ENCODE data around the gene ZNF143.
"Not testable (repeated sequence)": the region's sequence is repeated elsewhere in the genome, so short reads cannot be mapped to it uniquely, and the experiment has no call there.

ZNF143 gene

GRCh38 chr11:9549216-9549615 lies 88.4 kb downstream of the ZNF143 start:
- not testable (repeated sequence) for H3K4me1 ChIP-seq (ENCODE audit: control insufficient read depth, insufficient read depth, low read length); H3K9ac ChIP-seq (ENCODE audit: low read length); H3K9me3 ChIP-seq (ENCODE audit: control insufficient read depth, insufficient read depth, low read depth, low read length); H3K4me3 ChIP-seq (ENCODE audit: low read depth, low read length); H3K27me3 ChIP-seq (ENCODE audit: control insufficient read depth, insufficient read depth, low read length); H3K27ac ChIP-seq (ENCODE audit: low read depth, low read length); H3K36me3 ChIP-seq (ENCODE audit: control insufficient read depth, insufficient read depth, low read length)

DNA sequence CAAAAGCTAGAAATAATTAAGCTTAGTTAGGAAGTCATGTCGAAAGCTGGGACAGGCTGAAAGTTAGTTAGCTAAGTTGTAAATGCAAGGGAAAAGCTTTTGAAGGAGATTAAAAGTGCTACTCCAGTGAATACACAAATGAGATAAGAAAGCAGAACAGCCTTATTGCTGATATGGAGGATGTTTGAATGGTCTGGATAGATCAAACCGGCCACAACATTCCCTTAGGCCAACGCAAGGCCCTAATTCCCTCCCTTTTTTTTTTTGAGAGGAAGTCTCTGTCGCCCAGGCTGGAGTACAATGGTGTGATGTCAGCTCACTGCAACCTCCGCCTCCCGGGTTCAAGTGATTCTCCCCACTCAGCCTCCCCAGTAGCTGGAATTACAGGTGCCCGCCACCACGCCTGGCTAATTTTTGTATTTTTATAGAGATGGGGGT lies 89.4 kb downstream of the ZNF143 start:
- Histone ChIP-seq H3K9ac (ENCODE audit: low read length) (no peak overlapping the region), H3K27me3 (ENCODE audit: control insufficient read depth, insufficient read depth, low read length) (no peaks in the 10 kb centered on the region), H3K4me3 (ENCODE audit: low read depth, low read length) (no peak overlapping the region), H3K9me3 (ENCODE audit: control insufficient read depth, insufficient read depth, low read depth, low read length) (peaks cover 9% of the 10 kb centered on the region), H3K36me3 (ENCODE audit: control insufficient read depth, insufficient read depth, low read length) (0 out of 2 replicates have a peak, but pooled peaks cover 3% of the 10 kb centered on the region), H3K27ac (ENCODE audit: low read depth, low read length) (no peak overlapping the region), H3K4me1 (ENCODE audit: control insufficient read depth, insufficient read depth, low read length) (peaks cover 6% of the 10 kb centered on the region; the same call in 1 of the 2 replicates)

GRCh38 chr11:9561279-9561982 lies 100.6 kb downstream of the ZNF143 start:
- Histone ChIP-seq H3K36me3 (ENCODE audit: control insufficient read depth, insufficient read depth, low read length) (no peaks in the 10 kb centered on the region), H3K27me3 (ENCODE audit: control insufficient read depth, insufficient read depth, low read length) (no peaks in the 10 kb centered on the region), H3K9me3 (ENCODE audit: control insufficient read depth, insufficient read depth, low read depth, low read length) (peaks cover 5% of the 10 kb centered on the region; the same call in 1 of the 2 replicates), H3K27ac (ENCODE audit: low read depth, low read length) (no peak overlapping the region), H3K9ac (ENCODE audit: low read length) (no peak overlapping the region), H3K4me1 (ENCODE audit: control insufficient read depth, insufficient read depth, low read length) (peaks cover 14% of the 10 kb centered on the region), H3K4me3 (ENCODE audit: low read depth, low read length) (no peak overlapping the region)

DNA sequence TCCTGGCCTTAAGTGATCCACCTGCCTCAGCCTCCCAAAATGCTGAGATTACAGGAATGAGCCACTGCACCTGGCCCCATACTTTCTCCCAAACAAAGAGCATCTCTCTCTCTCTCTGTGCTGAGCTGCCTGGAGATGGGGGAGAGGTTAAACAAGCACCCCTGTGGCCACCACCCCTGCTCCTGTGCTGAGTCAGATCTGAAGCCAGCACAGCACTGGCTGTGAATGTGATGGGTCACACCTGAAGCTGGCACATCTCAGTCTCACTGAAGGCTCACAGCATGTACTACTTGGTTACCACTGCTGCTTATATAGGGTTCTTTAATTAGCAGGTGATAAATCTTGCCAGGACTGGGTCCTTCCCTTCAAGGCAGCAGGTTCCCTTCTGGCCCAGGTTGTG lies 101.9 kb downstream of the ZNF143 start:
- Histone ChIP-seq H3K4me3 (ENCODE audit: low read depth, low read length) (no peak overlapping the region), H3K27ac (ENCODE audit: low read depth, low read length) (no peak overlapping the region), H3K36me3 (ENCODE audit: control insufficient read depth, insufficient read depth, low read length) (no peaks in the 10 kb centered on the region)

GRCh38 chr11:9563196-9563730 lies 102.5 kb downstream of the ZNF143 start:
- Histone ChIP-seq H3K9ac (ENCODE audit: low read length) (peak overlapping the region; percentile 45), H3K9me3 (ENCODE audit: control insufficient read depth, insufficient read depth, low read depth, low read length) (peaks cover 5% of the 10 kb centered on the region; the same call in 1 of the 2 replicates), H3K4me1 (ENCODE audit: control insufficient read depth, insufficient read depth, low read length) (peaks cover 24% of the 10 kb centered on the region), H3K27me3 (ENCODE audit: control insufficient read depth, insufficient read depth, low read length) (no peaks in the 10 kb centered on the region), H3K4me3 (ENCODE audit: low read depth, low read length) (no peak overlapping the region), H3K27ac (ENCODE audit: low read depth, low read length) (no peak overlapping the region), H3K36me3 (ENCODE audit: control insufficient read depth, insufficient read depth, low read length) (no peaks in the 10 kb centered on the region)

More for the DNA sequence above, 101.9 kb downstream of the ZNF143 start:
- H3K27me3 ChIP-seq (ENCODE audit: control insufficient read depth, insufficient read depth, low read length), result no peaks in the 10 kb centered on the region
- H3K9me3 ChIP-seq (ENCODE audit: control insufficient read depth, insufficient read depth, low read depth, low read length), result peaks cover 5% of the 10 kb centered on the region; the same call in 1 of the 2 replicates
- peaks cover 20% of the 10 kb centered on the region for H3K4me1 ChIP-seq (ENCODE audit: control insufficient read depth, insufficient read depth, low read length)
- H3K9ac ChIP-seq (ENCODE audit: low read length), result no peak overlapping the region

GRCh38 chr11:9565822-9566560 lies 105.2 kb downstream of the ZNF143 start:
- H3K9ac ChIP-seq (ENCODE audit: low read length), result peak overlapping the region; percentile 87
- no peak overlapping the region for H3K4me3 ChIP-seq (ENCODE audit: low read depth, low read length)
- H3K4me1 ChIP-seq (ENCODE audit: control insufficient read depth, insufficient read depth, low read length), result peaks cover 51% of the 10 kb centered on the region

GRCh38 chr11:9566561-9567063 lies 105.8 kb downstream of the ZNF143 start:
- Histone ChIP-seq H3K27me3 (ENCODE audit: control insufficient read depth, insufficient read depth, low read length) (no peaks in the 10 kb centered on the region), H3K36me3 (ENCODE audit: control insufficient read depth, insufficient read depth, low read length) (no peaks in the 10 kb centered on the region), H3K9ac (ENCODE audit: low read length) (peak overlapping the region; percentile 81), H3K27ac (ENCODE audit: low read depth, low read length) (peak overlapping the region; percentile 95), H3K9me3 (ENCODE audit: control insufficient read depth, insufficient read depth, low read depth, low read length) (no peaks in the 10 kb centered on the region; the same call in 1 of the 2 replicates), H3K4me3 (ENCODE audit: low read depth, low read length) (no peak overlapping the region), H3K4me1 (ENCODE audit: control insufficient read depth, insufficient read depth, low read length) (peaks cover 57% of the 10 kb centered on the region)

More at GRCh38 chr11:9565822-9566560, 105.2 kb downstream of the ZNF143 start:
- peak overlapping the region; percentile 95 for H3K27ac ChIP-seq (ENCODE audit: low read depth, low read length)
- peaks cover 3% of the 10 kb centered on the region; the same call in 1 of the 2 replicates for H3K9me3 ChIP-seq (ENCODE audit: control insufficient read depth, insufficient read depth, low read depth, low read length)
- H3K36me3 ChIP-seq (ENCODE audit: control insufficient read depth, insufficient read depth, low read length), result no peaks in the 10 kb centered on the region
- no peaks in the 10 kb centered on the region for H3K27me3 ChIP-seq (ENCODE audit: control insufficient read depth, insufficient read depth, low read length)

GRCh38 chr11:9567401-9567800 lies 106.6 kb downstream of the ZNF143 start:
- Histone ChIP-seq H3K9ac (ENCODE audit: low read length) (no peak overlapping the region), H3K9me3 (ENCODE audit: control insufficient read depth, insufficient read depth, low read depth, low read length) (no peaks in the 10 kb centered on the region), H3K36me3 (ENCODE audit: control insufficient read depth, insufficient read depth, low read length) (no peaks in the 10 kb centered on the region), H3K4me1 (ENCODE audit: control insufficient read depth, insufficient read depth, low read length) (peaks cover 63% of the 10 kb centered on the region), H3K27me3 (ENCODE audit: control insufficient read depth, insufficient read depth, low read length) (no peaks in the 10 kb centered on the region), H3K4me3 (ENCODE audit: low read depth, low read length) (no peak overlapping the region), H3K27ac (ENCODE audit: low read depth, low read length) (peak overlapping the region; percentile 95)

DNA sequence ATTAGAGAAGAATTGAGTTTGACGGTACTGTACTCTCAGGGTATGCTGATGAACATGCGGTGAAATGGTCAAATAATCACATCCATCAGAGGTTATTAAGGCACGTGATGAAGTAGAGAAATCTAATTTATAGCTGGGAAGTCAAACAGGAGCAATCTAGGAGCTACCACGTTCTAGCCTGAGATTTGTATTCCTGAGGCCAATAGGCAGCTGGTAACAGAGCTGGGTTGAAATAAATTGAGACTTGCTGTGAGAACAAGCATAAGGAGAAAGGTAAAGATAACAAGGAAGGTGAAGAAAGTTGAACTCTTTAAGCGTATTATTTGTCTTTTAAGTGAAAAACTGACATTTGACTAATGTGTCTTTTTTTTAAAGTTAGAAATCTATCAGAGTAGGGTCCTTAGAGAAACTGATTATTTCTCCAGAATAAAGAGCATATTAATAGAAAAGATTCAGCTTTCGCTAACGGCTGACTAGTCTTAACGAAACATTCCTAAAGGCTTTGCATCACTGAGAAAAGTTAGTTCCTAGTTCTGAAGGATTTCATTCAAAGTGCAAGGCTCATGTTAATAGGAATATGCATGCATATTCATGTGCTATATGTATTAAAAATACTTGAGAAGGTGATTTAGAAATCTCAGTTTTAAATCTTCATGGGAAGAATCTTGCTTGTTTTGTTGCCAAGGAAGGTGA lies 107.5 kb downstream of the ZNF143 start:
- peak overlapping the region; percentile 96 for H3K27ac ChIP-seq (ENCODE audit: low read depth, low read length)
- peaks cover 63% of the 10 kb centered on the region for H3K4me1 ChIP-seq (ENCODE audit: control insufficient read depth, insufficient read depth, low read length)

DNA sequence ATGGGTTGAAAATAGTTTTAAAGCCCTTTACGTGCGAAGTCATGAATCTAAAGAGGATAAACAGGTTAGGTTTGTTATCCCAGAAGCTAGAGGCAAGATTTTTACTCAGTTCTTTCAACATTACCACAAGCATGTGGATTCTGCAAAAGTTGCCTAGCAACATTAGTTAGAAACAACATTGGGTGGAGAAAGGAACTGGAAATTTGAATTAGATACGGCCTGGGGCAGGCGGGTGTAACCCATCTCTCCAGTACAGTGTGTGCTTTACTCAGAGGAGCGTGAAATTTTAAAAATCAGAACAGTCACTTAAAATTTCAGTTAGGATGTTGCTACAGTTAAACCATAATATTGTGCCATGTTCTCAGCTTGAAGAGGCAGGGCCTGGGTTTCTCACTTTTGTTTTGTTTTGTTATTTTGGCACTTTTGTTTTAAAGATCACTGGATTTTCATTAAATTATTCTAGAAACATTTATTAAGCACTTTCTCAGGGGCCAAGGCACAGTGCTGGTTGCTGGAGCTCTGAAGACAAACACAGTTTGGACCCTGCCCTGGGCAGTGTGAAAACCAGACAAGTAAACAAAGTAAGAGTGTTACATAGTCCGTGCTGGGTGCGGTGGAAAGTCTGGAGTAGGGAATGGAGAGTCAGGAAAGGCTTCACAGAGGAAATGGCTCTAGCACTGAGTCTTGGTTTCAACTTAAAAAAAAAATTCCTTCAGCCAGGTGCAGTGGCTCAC lies 108.2 kb downstream of the ZNF143 start:
- H3K9ac ChIP-seq (ENCODE audit: low read length), result peak overlapping the region; percentile 75

More for the DNA sequence above, 107.5 kb downstream of the ZNF143 start:
- Histone ChIP-seq H3K9ac (ENCODE audit: low read length) (peak overlapping the region; percentile 75), H3K4me3 (ENCODE audit: low read depth, low read length) (peak overlapping the region; percentile 25), H3K36me3 (ENCODE audit: control insufficient read depth, insufficient read depth, low read length) (no peaks in the 10 kb centered on the region), H3K9me3 (ENCODE audit: control insufficient read depth, insufficient read depth, low read depth, low read length) (no peaks in the 10 kb centered on the region), H3K27me3 (ENCODE audit: control insufficient read depth, insufficient read depth, low read length) (no peaks in the 10 kb centered on the region)

More for the DNA sequence above, 108.2 kb downstream of the ZNF143 start:
- peaks cover 63% of the 10 kb centered on the region for H3K4me1 ChIP-seq (ENCODE audit: control insufficient read depth, insufficient read depth, low read length)
- no peaks in the 10 kb centered on the region for H3K36me3 ChIP-seq (ENCODE audit: control insufficient read depth, insufficient read depth, low read length)
- no peaks in the 10 kb centered on the region for H3K27me3 ChIP-seq (ENCODE audit: control insufficient read depth, insufficient read depth, low read length)
- peak overlapping the region; percentile 25 for H3K4me3 ChIP-seq (ENCODE audit: low read depth, low read length)
- H3K9me3 ChIP-seq (ENCODE audit: control insufficient read depth, insufficient read depth, low read depth, low read length), result no peaks in the 10 kb centered on the region
- peak overlapping the region; percentile 96 for H3K27ac ChIP-seq (ENCODE audit: low read depth, low read length)
